DND-41 (cell line): ENCODE results near the gene THBD.

Experiments
- ATAC-seq: fragments of 200-7000 bp; cut with Tn5 transposase; 3 replicates; pipeline ENCODE4 v1.9.1; 2021; ENCODE audit warnings: low read depth; ENCODE audit not compliant: insufficient read depth
- DNase-seq: peaks from one replicate; pipeline ENCODE4 v3.0.0-alpha.2; 2020
- H2AFZ ChIP-seq: 2 replicates; pipeline ENCODE4 v1.6.0; 2012; ENCODE audit warnings: low read depth, low read length
- H3K27ac ChIP-seq: 2 replicates; pipeline ENCODE4 v1.5.1; 2012; ENCODE audit warnings: low read length, inconsistent platforms
- H3K27me3 ChIP-seq: fragments of 200-600 bp; sonication (generic); 2 replicates; pipeline ENCODE4 v1.6.0; 2012; ENCODE audit warnings: low read length, mild to moderate bottlenecking, inconsistent platforms; ENCODE audit not compliant: insufficient read depth, poor library complexity
- H3K36me3 ChIP-seq: 2 replicates; pipeline ENCODE4 v1.5.1; 2012; ENCODE audit warnings: low read length, inconsistent platforms; ENCODE audit not compliant: insufficient read depth
- H3K4me1 ChIP-seq: 2 replicates; pipeline ENCODE4 v1.5.1; 2012; ENCODE audit warnings: mild to moderate bottlenecking, low read length; ENCODE audit not compliant: insufficient read depth
- H3K4me2 ChIP-seq: 2 replicates; pipeline ENCODE4 v1.6.0; 2012; ENCODE audit warnings: mild to moderate bottlenecking, moderate library complexity, low read length, inconsistent platforms; ENCODE audit not compliant: insufficient read depth
- H3K4me3 ChIP-seq, 2 experiments: fragments of 200-600 bp in 1 of 2; shearing (Covaris generic) in 1 of 2; 2 replicates each; pipeline ENCODE4 v1.5.1; 2012 to 2016; ENCODE audit warnings: inconsistent platforms in 2 of 2, low read length in 2 of 2, mild to moderate bottlenecking in 2 of 2, low read depth in 1 of 2, moderate library complexity in 1 of 2
- H3K79me2 ChIP-seq: 2 replicates; pipeline ENCODE4 v1.6.0; 2012; ENCODE audit warnings: low read length, inconsistent platforms; ENCODE audit not compliant: insufficient read depth
- H3K9ac ChIP-seq: 2 replicates; pipeline ENCODE4 v1.6.0; 2012; ENCODE audit warnings: low read depth, mild to moderate bottlenecking, inconsistent platforms, low read length, moderate library complexity
- H3K9me3 ChIP-seq: 2 replicates; pipeline ENCODE4 v1.5.1; 2012; ENCODE audit warnings: low read length, moderate library complexity, mild to moderate bottlenecking, inconsistent platforms; ENCODE audit not compliant: insufficient read depth, severe bottlenecking
- H4K20me1 ChIP-seq: 2 replicates; pipeline ENCODE4 v1.6.0; 2012; ENCODE audit warnings: low read length; ENCODE audit not compliant: insufficient read depth
- CTCF ChIP-seq: IDR thresholded peaks from 2 replicates; pipeline ENCODE4 v1.5.1; 2012; ENCODE audit warnings: borderline replicate concordance, low read length, moderate library complexity, mild to moderate bottlenecking; ENCODE audit not compliant: poor library complexity, severe bottlenecking; ENCODE audit errors: extremely low read depth
- EZH2 ChIP-seq: IDR thresholded peaks from 3 replicates; pipeline ENCODE4 v1.6.1; 2012; ENCODE audit warnings: borderline replicate concordance, low read depth, mild to moderate bottlenecking, moderate library complexity, low read length, inconsistent platforms; ENCODE audit not compliant: severe bottlenecking

Gene THBD

GRCh38 chr20:23088866-23089265, 39.4 kb upstream of the THBD start:
- no peaks in the 10 kb centered on the region for H4K20me1 ChIP-seq
- no peaks in the 10 kb centered on the region for H3K9me3 ChIP-seq
- no peaks in the 10 kb centered on the region for H3K79me2 ChIP-seq
- H3K27ac ChIP-seq = no peak overlapping the region
- no peak overlapping the region for H3K9ac ChIP-seq
- no peak for TF ChIP-seq CTCF
- no peak for TF ChIP-seq EZH2
- H3K27me3 ChIP-seq = no peaks in the 10 kb centered on the region
- no peak overlapping the region for H3K4me3 ChIP-seq
- no peak for DNase-seq
- no peak overlapping the region for H3K4me2 ChIP-seq
- no peak for ATAC-seq
- H3K4me1 ChIP-seq = no peaks in the 10 kb centered on the region
- H2AFZ ChIP-seq = no peak overlapping the region
- H3K36me3 ChIP-seq = no peaks in the 10 kb centered on the region

GRCh38 chr20:23087587-23088251, 38.2 kb upstream of the THBD start:
- no peak for DNase-seq

GRCh38 chr20:23086931-23087411, 37.5 kb upstream of the THBD start:
- no peaks in the 10 kb centered on the region for H3K27me3 ChIP-seq
- H2AFZ ChIP-seq = no peak overlapping the region
- H3K4me1 ChIP-seq = peaks cover 10% of the 10 kb centered on the region
- no peaks in the 10 kb centered on the region for H3K79me2 ChIP-seq
- TF ChIP-seq CTCF (no peak), EZH2 (no peak)
- no peak overlapping the region for H3K9ac ChIP-seq
- DNase-seq (no peak), ATAC-seq (no peak)
- no peaks in the 10 kb centered on the region for H3K36me3 ChIP-seq
- no peak overlapping the region for H3K27ac ChIP-seq
- no peaks in the 10 kb centered on the region for H3K9me3 ChIP-seq
- H3K4me2 ChIP-seq = no peak overlapping the region
- H3K4me3 ChIP-seq = no peak overlapping the region
- H4K20me1 ChIP-seq = no peaks in the 10 kb centered on the region

More at GRCh38 chr20:23087587-23088251, 38.2 kb upstream of the THBD start:
- Histone ChIP-seq H2AFZ (no peak overlapping the region), H3K4me2 (no peak overlapping the region), H3K9ac (no peak overlapping the region), H3K9me3 (no peaks in the 10 kb centered on the region), H3K27me3 (no peaks in the 10 kb centered on the region), H3K36me3 (no peaks in the 10 kb centered on the region), H3K27ac (no peak overlapping the region), H3K4me3 (no peak overlapping the region), H3K4me1 (peaks cover 9% of the 10 kb centered on the region), H3K79me2 (no peaks in the 10 kb centered on the region), H4K20me1 (no peaks in the 10 kb centered on the region)
- no peak for ATAC-seq
- no peak for TF ChIP-seq EZH2
- TF ChIP-seq CTCF = no peak
